Peyer's patch (tissue), 4 donors: ENCODE results near the gene TUBGCP3. TPM values are rescaled to one million over a fixed set of nuclear protein-coding genes. Genes with fewer than 3 reads are reported as not detected.

Experiments
- DNase-seq, 3 donors: peaks; one replicate each; pipeline ENCODE4 v3.0.0-alpha.2; 2017 to 2019
- H3K27ac ChIP-seq, 4 donors: fragments of 200-600 bp; sonication (generic); one replicate each; pipeline ENCODE4 v1.5.1; 2016 to 2019
- H3K27me3 ChIP-seq, 2 donors: fragments of 200-600 bp; sonication (generic); one replicate each; pipeline ENCODE4 v1.5.1; 2019
- H3K36me3 ChIP-seq, 3 donors: fragments of 200-600 bp; sonication (generic); one replicate each; pipeline ENCODE4 v1.5.1; 2016 to 2019
- H3K4me1 ChIP-seq, 4 donors: fragments of 200-600 bp; sonication (generic); one replicate each; pipeline ENCODE4 v1.5.1; 2016 to 2019
- H3K4me3 ChIP-seq, 4 donors: fragments of 200-600 bp; sonication (generic); 1 replicate in 3 of 4; 2 replicates in 1 of 4; pipeline ENCODE4 v1.5.1; 2016 to 2019; ENCODE audit warnings: mild to moderate bottlenecking in 1 of 4
- H3K9me3 ChIP-seq, 4 donors: fragments of 200-600 bp; sonication (generic); one replicate each; pipeline ENCODE4 v1.5.1; 2016 to 2019; ENCODE audit warnings: mild to moderate bottlenecking in 1 of 4
- POLR2A ChIP-seq, 2 donors: fragments of 450-650 bp; IDR thresholded peaks; one replicate each; pipeline ENCODE4 v1.5.1; 2017; ENCODE audit warnings: antibody characterized with exemption in 2 of 2, mild to moderate bottlenecking in 2 of 2, moderate library complexity in 2 of 2
- total RNA-seq, 4 donors: library from RNA; depleted of rRNA; stranded (reverse); fragments of >200 nt; gene quantifications; one replicate each; pipeline ENCODE4 v1.1.0, GENCODE V29; 2016
- TF ChIP-seq, protein P1 (sequence below), 6 experiments: fragments of 450-650 bp in 4 of 6; fragments of 200-600 bp in 2 of 6; sonication (generic) in 1 of 6; IDR thresholded peaks; one replicate each; pipeline ENCODE4 v1.5.1; 2017 to 2019; ENCODE audit warnings: antibody characterized with exemption in 6 of 6, mild to moderate bottlenecking in 3 of 6, moderate library complexity in 1 of 6

The TUBGCP3 gene
- total RNA-seq, 4 donors from 2014 or later = 32.2 to 75.9 (median 43.6) TPM

DNA sequence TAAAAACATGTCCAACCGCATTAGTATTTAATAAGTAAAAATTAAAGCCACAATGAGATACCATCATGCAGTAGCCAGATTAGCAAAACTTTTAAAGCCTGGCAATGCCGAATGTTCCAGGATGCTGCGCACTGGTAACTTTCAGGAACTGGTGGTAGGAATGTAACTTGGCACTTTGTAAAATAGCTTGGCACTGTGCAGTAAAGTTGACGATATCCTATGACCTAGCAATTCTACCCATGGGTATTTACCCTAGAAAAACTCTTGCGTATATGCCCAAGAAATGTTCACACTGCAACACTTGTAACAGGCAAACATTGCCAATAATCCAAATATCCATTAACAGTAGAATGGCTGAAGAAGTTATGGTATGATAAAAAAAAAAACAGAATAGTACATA, 114.1 kb downstream of the TUBGCP3 start:
- DNase-seq = no peak
- Histone ChIP-seq H3K27ac (no peak overlapping the region), H3K36me3 (no peaks in the 10 kb centered on the region), H3K27me3 (no peaks in the 10 kb centered on the region), H3K4me3 (no peak overlapping the region), H3K9me3 (no peaks in the 10 kb centered on the region), H3K4me1 (no peaks in the 10 kb centered on the region)
- TF ChIP-seq, protein P1, sequence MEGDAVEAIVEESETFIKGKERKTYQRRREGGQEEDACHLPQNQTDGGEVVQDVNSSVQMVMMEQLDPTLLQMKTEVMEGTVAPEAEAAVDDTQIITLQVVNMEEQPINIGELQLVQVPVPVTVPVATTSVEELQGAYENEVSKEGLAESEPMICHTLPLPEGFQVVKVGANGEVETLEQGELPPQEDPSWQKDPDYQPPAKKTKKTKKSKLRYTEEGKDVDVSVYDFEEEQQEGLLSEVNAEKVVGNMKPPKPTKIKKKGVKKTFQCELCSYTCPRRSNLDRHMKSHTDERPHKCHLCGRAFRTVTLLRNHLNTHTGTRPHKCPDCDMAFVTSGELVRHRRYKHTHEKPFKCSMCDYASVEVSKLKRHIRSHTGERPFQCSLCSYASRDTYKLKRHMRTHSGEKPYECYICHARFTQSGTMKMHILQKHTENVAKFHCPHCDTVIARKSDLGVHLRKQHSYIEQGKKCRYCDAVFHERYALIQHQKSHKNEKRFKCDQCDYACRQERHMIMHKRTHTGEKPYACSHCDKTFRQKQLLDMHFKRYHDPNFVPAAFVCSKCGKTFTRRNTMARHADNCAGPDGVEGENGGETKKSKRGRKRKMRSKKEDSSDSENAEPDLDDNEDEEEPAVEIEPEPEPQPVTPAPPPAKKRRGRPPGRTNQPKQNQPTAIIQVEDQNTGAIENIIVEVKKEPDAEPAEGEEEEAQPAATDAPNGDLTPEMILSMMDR (IDR thresholded peaks at IDR 0.05) = no peak
- TF ChIP-seq POLR2A (IDR thresholded peaks at IDR 0.05) = no peak

DNA sequence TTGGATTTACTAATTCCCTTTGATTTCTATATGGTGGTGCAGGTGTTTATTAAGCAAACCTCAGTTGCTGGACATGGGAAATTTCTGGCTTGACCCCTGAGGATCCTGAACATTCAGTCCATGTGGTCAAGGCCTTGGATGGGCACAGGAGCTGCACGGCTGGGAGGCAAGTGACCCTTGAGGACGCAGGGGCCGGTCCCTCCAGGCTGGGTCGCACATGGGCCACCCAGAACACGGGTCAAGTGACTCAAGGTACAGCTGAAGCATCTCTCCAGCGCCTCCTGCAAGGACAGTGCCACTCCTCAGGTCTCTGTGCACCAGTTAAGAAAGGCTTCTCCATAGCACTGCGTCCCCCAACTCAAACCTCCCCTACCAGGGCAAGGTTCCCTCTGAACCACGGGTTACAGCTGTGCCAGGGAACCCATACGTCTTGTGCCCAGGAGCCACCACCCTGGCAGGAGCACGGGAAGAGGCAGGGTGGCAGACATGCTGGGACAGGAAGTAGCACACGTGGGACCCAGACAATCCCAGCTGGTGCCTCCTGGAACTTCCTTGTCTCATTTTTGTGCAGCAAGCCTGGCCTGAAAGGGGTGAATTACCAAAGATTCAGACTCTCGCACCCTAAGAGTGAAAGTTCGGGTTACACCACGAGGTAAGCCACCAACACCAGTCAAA, 118.7 kb downstream of the TUBGCP3 start:
- no peak for DNase-seq
- TF ChIP-seq, protein P1 (IDR thresholded peaks at IDR 0.05) = no peak
- TF ChIP-seq POLR2A (IDR thresholded peaks at IDR 0.05) = no peak
- Histone ChIP-seq H3K4me1 (no peaks in the 10 kb centered on the region), H3K9me3 (no peaks in the 10 kb centered on the region), H3K36me3 (no peaks in the 10 kb centered on the region), H3K27ac (no peak overlapping the region), H3K4me3 (no peak overlapping the region), H3K27me3 (no peaks in the 10 kb centered on the region)

DNA sequence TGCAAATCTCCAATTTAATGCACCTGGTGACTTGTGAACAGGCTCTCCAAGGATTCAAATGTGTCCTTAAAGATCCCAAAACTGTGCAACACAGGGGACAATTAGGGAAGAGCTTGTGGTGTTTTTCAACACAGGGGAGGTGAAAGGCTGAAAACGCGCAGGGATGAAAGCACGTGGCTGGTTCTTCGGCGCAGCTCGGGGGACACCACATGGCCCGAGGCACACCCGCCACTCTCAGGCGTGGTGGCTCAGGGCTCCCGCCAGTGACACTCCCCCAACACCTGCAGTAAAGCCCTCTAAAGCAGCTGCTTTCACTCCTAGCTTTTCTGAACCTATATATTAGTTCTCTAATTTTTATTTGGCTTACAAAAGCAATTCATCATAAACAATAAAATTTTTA, 119.9 kb downstream of the TUBGCP3 start:
- no peaks in the 10 kb centered on the region for H3K36me3 ChIP-seq
- H3K27ac ChIP-seq = no peak overlapping the region
- no peaks in the 10 kb centered on the region for H3K27me3 ChIP-seq
- DNase-seq = no peak
- no peaks in the 10 kb centered on the region for H3K9me3 ChIP-seq
- TF ChIP-seq, protein P1 (IDR thresholded peaks at IDR 0.05) = no peak
- TF ChIP-seq POLR2A (IDR thresholded peaks at IDR 0.05) = no peak
- H3K4me1 ChIP-seq = no peaks in the 10 kb centered on the region
- no peak overlapping the region for H3K4me3 ChIP-seq

DNA sequence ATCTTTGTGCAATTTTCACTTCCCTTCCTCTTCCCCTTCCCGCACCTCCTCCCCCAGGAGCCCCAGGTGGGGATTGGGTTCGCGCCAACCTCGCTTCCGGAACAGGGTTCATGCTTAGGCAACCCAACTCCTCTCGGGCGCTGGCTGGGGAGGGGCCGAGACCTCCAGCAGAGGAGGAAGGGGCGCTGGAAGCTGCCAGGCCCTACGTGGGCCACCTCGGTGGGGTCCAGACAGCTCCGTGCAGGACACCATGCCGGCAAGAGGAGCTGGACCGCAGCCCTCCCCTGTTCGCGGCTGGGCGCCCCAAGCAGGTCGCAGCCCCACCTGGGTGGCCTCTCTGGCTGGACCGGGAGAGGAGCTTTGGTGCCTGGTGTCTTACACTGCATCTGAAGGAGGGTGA, 120.7 kb downstream of the TUBGCP3 start:
- Histone ChIP-seq H3K27me3 (no peaks in the 10 kb centered on the region), H3K4me3 (no peak overlapping the region), H3K36me3 (no peaks in the 10 kb centered on the region), H3K9me3 (no peaks in the 10 kb centered on the region), H3K27ac (no peak overlapping the region), H3K4me1 (no peaks in the 10 kb centered on the region)
- no peak for TF ChIP-seq POLR2A (IDR thresholded peaks at IDR 0.05)
- TF ChIP-seq, protein P1 (IDR thresholded peaks at IDR 0.05) = no peak
- no peak for DNase-seq

DNA sequence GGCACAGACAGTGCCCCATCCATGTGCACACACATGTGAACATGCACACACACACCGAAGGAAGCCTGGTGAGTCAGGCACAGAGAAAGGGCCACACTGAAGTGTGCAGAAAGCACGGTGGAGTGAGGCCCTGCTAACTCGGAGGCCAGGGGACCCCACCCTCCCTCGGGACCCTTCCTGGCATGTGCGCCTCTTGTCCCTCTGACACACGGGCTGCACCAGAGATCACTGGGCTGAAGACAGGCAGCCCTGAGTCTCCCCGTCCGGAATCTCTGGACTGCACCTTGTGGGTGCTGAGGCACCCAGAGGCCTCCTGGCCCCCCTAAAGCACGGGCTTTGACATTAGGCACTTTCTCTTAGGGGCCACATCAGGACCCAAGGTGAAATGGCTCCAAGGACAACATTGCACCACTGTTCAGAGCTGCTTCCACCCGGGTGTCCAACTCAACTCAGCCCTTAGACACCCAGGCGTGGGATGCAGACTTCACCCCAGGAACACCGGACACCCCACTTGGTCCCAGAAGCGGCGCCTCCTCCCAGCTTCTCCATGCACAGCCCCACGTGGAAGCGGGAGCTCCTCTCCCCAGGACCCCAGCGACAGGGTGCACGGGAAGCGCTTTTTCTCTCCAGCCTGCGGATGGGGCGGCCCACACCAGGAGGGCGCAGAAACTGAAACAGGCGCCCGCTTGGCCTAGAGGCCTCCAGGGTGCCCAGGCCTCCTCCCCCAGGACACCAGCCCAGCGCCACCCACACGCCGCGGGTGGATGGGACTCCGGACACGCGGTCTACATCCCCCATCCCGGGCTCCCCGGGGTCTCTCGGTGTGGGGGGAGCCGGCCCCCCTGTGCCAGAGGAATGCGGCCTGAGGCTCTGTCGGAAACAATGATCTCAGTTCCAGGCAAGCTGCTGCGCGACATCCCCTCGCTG, 121.6 kb downstream of the TUBGCP3 start:
- no peak for DNase-seq
- TF ChIP-seq, protein P1 (IDR thresholded peaks at IDR 0.05) = no peak
- TF ChIP-seq POLR2A (IDR thresholded peaks at IDR 0.05) = no peak
- no peak overlapping the region for H3K4me3 ChIP-seq
- H3K36me3 ChIP-seq = no peaks in the 10 kb centered on the region
- peaks cover 0 to 3% (median 0%) of the 10 kb centered on the region in 4 donors for H3K9me3 ChIP-seq
- H3K27me3 ChIP-seq = no peaks in the 10 kb centered on the region
- no peaks in the 10 kb centered on the region for H3K4me1 ChIP-seq
- no peak overlapping the region for H3K27ac ChIP-seq
